Ureter (tissue), 1 donor: Measurements from ENCODE around the gene KIF1C. TPM values are rescaled to one million over a fixed set of nuclear protein-coding genes. Genes with fewer than 3 reads are reported as not detected.

Source experiments
- DNase-seq: peaks from one replicate; pipeline ENCODE4 v3.0.0-alpha.2; 2020; ENCODE audit warnings: low spot score
- total RNA-seq: library from RNA; stranded (reverse); gene quantifications from one replicate; pipeline ENCODE4 v1.2.4, GENCODE V29; 2023
- donor health status: DM: yes; HTN: yes; CAD: no.

Gene KIF1C
- 141 TPM for total RNA-seq

GRCh38 chr17:4997302-4998026 is at the start of gene KIF1C, which contains the start of gene INCA1:
KIF1C (plus strand) TSS chr17:4997950; CDS start chr17:5000247, 2,297 bp downstream.
INCA1 (minus strand) TSS chr17:4997522; CDS start chr17:4994437, 3,085 bp downstream.
- peak; percentile 95 for DNase-seq

GRCh38 chr17:4948166-4948930 is 49.4 kb upstream of the KIF1C start, which contains the start of gene PFN1:
PFN1 (minus strand) TSS chr17:4948530; CDS start chr17:4948394, 136 bp downstream.
- peak; percentile 93 for DNase-seq

DNA sequence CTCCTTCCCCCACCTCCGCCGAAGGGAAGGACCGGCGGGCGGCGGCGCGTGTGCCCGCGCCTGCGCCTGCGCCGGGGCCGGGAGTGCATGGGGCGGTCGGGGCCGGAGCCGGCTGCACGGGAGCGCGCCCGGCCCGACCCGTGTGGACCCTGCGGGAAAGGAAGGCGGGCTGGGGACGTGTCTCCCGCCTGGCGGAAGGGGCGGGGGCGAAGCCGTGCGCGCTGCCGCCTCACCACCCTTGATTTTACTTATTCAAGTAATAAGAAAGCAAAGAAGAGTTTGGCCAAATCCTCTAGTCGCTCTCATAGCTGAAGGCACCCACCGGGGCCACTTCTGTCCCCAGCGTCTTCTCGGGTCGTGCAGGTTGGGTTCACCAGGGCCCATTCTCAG is 48.8 kb upstream of the KIF1C start:
- peak; percentile 86 for DNase-seq

GRCh38 chr17:4949321-4950074 is 48.3 kb upstream of the KIF1C start:
- DNase-seq, result peak; percentile 80

GRCh38 chr17:4950075-4950745 is 47.5 kb upstream of the KIF1C start:
- DNase-seq, result peak; percentile 74

GRCh38 chr17:4950746-4951204 is 47.0 kb upstream of the KIF1C start, which contains the start of gene ENO3:
ENO3 (plus strand) TSS chr17:4951119; CDS start chr17:4951830, 711 bp downstream.
- no peak for DNase-seq

- no peak for DNase-seq
Observed at GRCh38 chr17:4951486-4951885, 46.3 kb upstream of the KIF1C start.

- DNase-seq, result no peak
Observed at GRCh38 chr17:4953451-4953961, 44.2 kb upstream of the KIF1C start.

- no peak for DNase-seq
Observed at GRCh38 chr17:4955091-4955490, 42.7 kb upstream of the KIF1C start.

- DNase-seq, result no peak
Observed at GRCh38 chr17:4956493-4957061, 41.2 kb upstream of the KIF1C start.

DNA sequence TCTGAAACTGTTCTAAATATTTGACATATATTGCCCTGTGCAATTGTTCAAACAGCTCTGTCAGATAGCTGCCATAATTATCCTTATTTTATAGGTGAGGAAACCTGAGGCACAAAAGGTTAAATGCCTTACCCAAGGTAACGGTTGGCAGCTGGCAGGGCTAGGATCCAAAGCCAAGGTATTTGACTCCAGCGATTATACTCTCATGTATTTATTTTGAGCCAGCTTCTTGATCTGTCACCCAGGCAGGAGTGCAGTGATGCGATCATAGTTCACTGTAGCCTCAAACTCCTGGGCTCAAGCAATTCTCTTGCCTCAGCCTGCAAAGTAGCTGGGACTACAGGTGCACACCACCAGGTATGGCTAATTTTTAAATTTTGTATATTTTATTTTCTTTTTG is 39.6 kb upstream of the KIF1C start:
- DNase-seq, result no peak

- DNase-seq, result no peak
Observed at GRCh38 chr17:4959261-4959965, 38.3 kb upstream of the KIF1C start.

DNA sequence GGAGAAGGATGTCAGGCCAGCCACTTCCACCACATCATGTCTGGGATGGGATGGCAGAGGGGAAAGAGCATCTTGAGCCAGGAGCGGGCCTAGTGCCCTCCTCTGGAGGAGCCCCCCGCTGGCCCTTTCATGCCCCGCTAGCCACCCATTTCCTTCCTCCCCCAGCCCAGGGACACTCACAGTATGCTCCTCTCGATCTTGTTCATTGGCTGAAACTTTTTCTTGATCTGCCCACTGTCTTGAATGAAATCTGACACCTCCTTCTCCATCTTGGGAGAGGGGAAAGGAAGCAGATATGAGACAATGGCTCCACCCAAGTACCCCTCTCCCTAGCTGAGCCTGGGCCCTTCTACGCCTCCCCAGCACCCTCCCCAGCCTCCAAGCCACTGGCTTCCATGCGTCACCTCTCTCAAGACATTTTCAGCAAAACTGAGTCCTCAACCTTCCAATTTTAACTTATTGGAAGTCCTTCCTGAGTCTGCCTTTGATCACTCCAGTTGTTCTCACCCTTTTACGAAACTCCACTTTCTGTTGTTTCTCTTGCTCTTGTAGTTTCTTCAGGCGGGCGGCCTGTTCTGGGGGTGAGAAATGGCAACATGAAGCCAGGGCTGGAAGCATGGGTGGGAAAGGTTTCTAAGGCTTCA is 37.3 kb upstream of the KIF1C start:
- DNase-seq, result no peak

DNA sequence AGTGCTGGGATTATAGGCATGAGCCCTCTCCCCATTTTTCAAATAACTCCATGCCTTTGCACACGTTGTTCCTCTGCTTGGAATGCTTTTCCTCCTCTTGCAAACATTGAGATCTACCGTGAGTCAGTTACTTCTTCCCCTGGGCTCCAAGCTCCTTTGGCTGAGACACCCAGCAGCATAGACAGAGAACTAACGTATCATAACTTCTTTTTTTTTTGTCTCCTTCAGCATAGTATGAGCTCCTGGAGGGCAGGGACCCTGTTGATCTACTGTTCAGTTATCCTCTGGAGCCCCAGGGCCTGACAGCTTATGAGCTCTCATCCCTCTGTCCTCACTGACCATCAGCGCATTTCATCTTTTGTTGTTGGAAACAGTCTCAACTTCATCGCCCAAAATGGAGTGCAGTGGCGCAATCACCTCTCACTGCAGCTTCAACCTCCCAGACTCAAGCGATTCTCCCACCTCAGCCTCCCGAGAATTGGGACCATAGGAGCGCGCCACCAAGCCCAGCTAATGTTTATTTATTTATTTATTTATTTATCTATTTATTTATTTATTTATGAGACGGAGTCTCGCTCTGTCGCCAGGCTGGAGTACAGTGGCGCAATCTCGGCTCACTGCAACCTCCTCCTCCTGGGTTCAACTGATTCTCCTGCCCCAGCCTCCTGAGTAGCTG is 32.3 kb upstream of the KIF1C start:
- no peak for DNase-seq

- DNase-seq, result peak; percentile 99
Observed at GRCh38 chr17:4966844-4967538, 30.8 kb upstream of the KIF1C start.

GRCh38 chr17:4967539-4968485 is 29.9 kb upstream of the KIF1C start, which contains the start of gene SPAG7:
SPAG7 (minus strand) TSS chr17:4967817; CDS start chr17:4967804, 13 bp downstream.
- DNase-seq, result peak; percentile 96

GRCh38 chr17:4968486-4969046 is 29.2 kb upstream of the KIF1C start:
- peak; percentile 62 for DNase-seq
